Neuronal stem cell (in vitro differentiated cells): Measurements from ENCODE around the gene FGGY.

Source experiments
- DNase-seq: peaks from one replicate; pipeline ENCODE4 v3.0.0-alpha.2; 2013; ENCODE audit warnings: low spot score
- H2AFZ ChIP-seq: one replicate; pipeline ENCODE4 v1.6.1; 2013; ENCODE audit warnings: mild to moderate bottlenecking, low read length, inconsistent platforms
- H2AK5ac ChIP-seq: 2 replicates; pipeline ENCODE4 v1.6.1; 2013; ENCODE audit warnings: low read depth, mild to moderate bottlenecking, inconsistent platforms, low read length, moderate library complexity, mixed read lengths
- H2BK120ac ChIP-seq: 2 replicates; pipeline ENCODE4 v1.6.1; 2013; ENCODE audit warnings: low read depth, mild to moderate bottlenecking, inconsistent platforms, low read length, moderate library complexity, mixed read lengths
- H2BK12ac ChIP-seq: one replicate; pipeline ENCODE4 v1.6.1; 2013; ENCODE audit warnings: low read length, inconsistent platforms
- H2BK15ac ChIP-seq: 2 replicates; pipeline ENCODE4 v1.6.1; 2013; ENCODE audit warnings: mild to moderate bottlenecking, low read length, inconsistent platforms, mixed read lengths
- H2BK5ac ChIP-seq: one replicate; pipeline ENCODE4 v1.6.1; 2013; ENCODE audit warnings: inconsistent platforms, mild to moderate bottlenecking, low read length, moderate library complexity
- H3K14ac ChIP-seq: one replicate; pipeline ENCODE4 v1.6.1; 2013; ENCODE audit warnings: low read length, inconsistent platforms
- H3K18ac ChIP-seq: 2 replicates; pipeline ENCODE4 v1.6.1; 2013; ENCODE audit warnings: low read length, inconsistent platforms
- H3K23ac ChIP-seq: 2 replicates; pipeline ENCODE4 v1.6.1; 2013; ENCODE audit warnings: low read depth, mild to moderate bottlenecking, mixed read lengths, low read length, inconsistent platforms; ENCODE audit not compliant: poor library complexity
- H3K27ac ChIP-seq: replicated peaks from 3 replicates; pipeline ENCODE4 v1.5.1; 2013; ENCODE audit warnings: low read length, inconsistent platforms
- H3K27me3 ChIP-seq, 3 experiments: 2 replicates each; pipeline ENCODE4 v1.6.1; 2013; ENCODE audit warnings: low read length in 3 of 3, mild to moderate bottlenecking in 2 of 3, inconsistent platforms in 1 of 3, low read depth in 1 of 3, mixed read lengths in 1 of 3, moderate library complexity in 1 of 3; ENCODE audit not compliant: control insufficient read depth in 3 of 3, insufficient read depth in 3 of 3
- H3K36me3 ChIP-seq, 2 donors: replicated peaks in 1 of 2; 2 replicates each; pipeline ENCODE4 v1.6.1; 2013; ENCODE audit warnings: low read length in 2 of 2; ENCODE audit not compliant: control insufficient read depth in 2 of 2, insufficient read depth in 2 of 2
- H3K4ac ChIP-seq: 2 replicates; pipeline ENCODE4 v1.6.1; 2013; ENCODE audit warnings: inconsistent platforms, mild to moderate bottlenecking, low read length, moderate library complexity
- H3K4me1 ChIP-seq, 2 donors: 1 replicate in 1 of 2; 2 replicates in 1 of 2; pipeline ENCODE4 v1.6.1; 2013; ENCODE audit warnings: low read length in 2 of 2, low read depth in 1 of 2; ENCODE audit not compliant: control insufficient read depth in 2 of 2, insufficient read depth in 1 of 2
- H3K4me2 ChIP-seq: one replicate; pipeline ENCODE4 v1.6.1; 2013; ENCODE audit warnings: mild to moderate bottlenecking, low read length, inconsistent platforms; ENCODE audit not compliant: insufficient read depth, poor library complexity, severe bottlenecking
- H3K4me3 ChIP-seq, 2 donors: 2 replicates each; pipeline ENCODE4 v1.5.1; 2013; ENCODE audit warnings: low read length in 2 of 2, mild to moderate bottlenecking in 2 of 2, inconsistent platforms in 1 of 2, moderate library complexity in 1 of 2
- H3K79me1 ChIP-seq: one replicate; pipeline ENCODE4 v1.6.1; 2013; ENCODE audit warnings: low read depth, mild to moderate bottlenecking, inconsistent platforms, low read length, moderate library complexity
- H3K9ac ChIP-seq: one replicate; pipeline ENCODE4 v1.6.1; 2013; ENCODE audit warnings: mild to moderate bottlenecking, low read depth, low read length, inconsistent platforms; ENCODE audit not compliant: poor library complexity
- H3K9me3 ChIP-seq, 2 donors: replicated peaks in 1 of 2; 2 replicates each; pipeline versions ENCODE3 to v1.6.1; 2013; ENCODE audit warnings: low read length in 2 of 2, mild to moderate bottlenecking in 2 of 2, inconsistent platforms in 1 of 2, low read depth in 1 of 2, mixed read lengths in 1 of 2, moderate library complexity in 1 of 2; ENCODE audit not compliant: control insufficient read depth in 2 of 2, insufficient read depth in 1 of 2
- H4K8ac ChIP-seq: one replicate; pipeline ENCODE4 v1.6.1; 2013; ENCODE audit warnings: low read depth, mild to moderate bottlenecking, inconsistent platforms, low read length, moderate library complexity
- H4K91ac ChIP-seq: one replicate; pipeline ENCODE4 v1.6.1; 2013; ENCODE audit warnings: low read length, low read depth, mild to moderate bottlenecking, inconsistent platforms; ENCODE audit not compliant: poor library complexity
- WGBS, 2 donors: extraction: QIAGEN DNeasy Blood & Tissue Kit; methylation state at CpG; one replicate each; pipeline ENCODE4 v1.1.7; 2013; ENCODE audit warnings: missing lambda C conversion rate in 2 of 2, mixed read lengths in 1 of 2; ENCODE audit not compliant: insufficient read length in 2 of 2, insufficient replicate concordance in 1 of 2; ENCODE audit errors: extremely low coverage in 2 of 2; 5-methylcytosine and 5-hydroxymethylcytosine counted together

The FGGY gene

DNA sequence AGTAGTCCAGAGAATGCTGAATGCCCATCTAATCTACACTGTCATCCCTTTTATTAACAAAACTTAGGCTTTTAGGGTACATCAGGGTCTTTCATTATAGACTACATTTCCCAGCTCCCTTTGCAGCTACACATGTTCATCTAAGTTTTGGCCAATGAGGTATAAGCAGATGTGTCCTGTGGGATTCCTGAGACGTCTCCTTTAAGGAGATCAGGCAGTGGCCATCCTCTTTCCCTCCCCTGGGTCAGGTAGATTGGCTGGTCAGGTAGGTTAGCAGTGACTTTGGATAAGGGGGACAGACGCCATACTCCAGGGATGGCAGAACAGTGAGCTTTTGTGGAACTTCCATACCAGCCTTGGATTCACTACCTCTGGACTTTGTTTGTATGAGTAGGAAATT lies 188.3 kb downstream of the FGGY start:
- Histone ChIP-seq H2AFZ (no peak overlapping the region), H2AK5ac (no peak overlapping the region)

DNA sequence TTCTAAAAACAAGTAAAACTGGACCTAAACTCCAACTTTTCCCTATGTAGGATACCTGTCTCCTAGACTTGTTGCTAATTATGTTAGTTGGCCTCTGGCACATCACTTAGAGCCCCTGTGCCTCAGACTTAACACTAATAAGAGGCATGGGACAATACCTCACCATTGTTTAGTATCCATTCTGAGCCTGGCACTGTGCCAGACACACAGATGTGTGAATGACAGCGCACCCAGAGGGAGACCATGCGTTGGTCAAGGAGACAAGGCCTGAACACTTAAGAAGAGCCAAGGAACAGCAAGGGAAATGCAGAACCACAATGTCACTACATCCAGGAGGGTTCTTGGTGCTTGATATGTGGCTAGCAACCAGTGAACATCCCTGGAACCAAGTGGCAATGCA lies 189.1 kb downstream of the FGGY start:
- H3K9ac ChIP-seq: no peak overlapping the region
- no peak overlapping the region for H3K27ac ChIP-seq
- H3K4me1 ChIP-seq: no peaks in the 10 kb centered on the region
- no peak overlapping the region for H3K4me2 ChIP-seq
- H4K8ac ChIP-seq: no peak overlapping the region
- no peak overlapping the region for H3K4me3 ChIP-seq
- H2BK12ac ChIP-seq: no peak overlapping the region
- H3K18ac ChIP-seq: no peak overlapping the region
- H2AK5ac ChIP-seq: no peak overlapping the region
- no peak overlapping the region for H4K91ac ChIP-seq
- no CpG with 5 or more reads among the region's 2 CpGs for WGBS, 2 donors
- H2BK5ac ChIP-seq: no peak overlapping the region
- no peak overlapping the region for H2BK15ac ChIP-seq
- H3K79me1 ChIP-seq: no peaks in the 10 kb centered on the region
- no peaks in the 10 kb centered on the region for H3K36me3 ChIP-seq
- no peak overlapping the region for H2BK120ac ChIP-seq
- no peak overlapping the region for H2AFZ ChIP-seq
- H3K23ac ChIP-seq: no peak overlapping the region
- no peak overlapping the region for H3K4ac ChIP-seq
- H3K27me3 ChIP-seq: no peaks in the 10 kb centered on the region
- H3K9me3 ChIP-seq: no peaks in the 10 kb centered on the region
- DNase-seq: no peak
- H3K14ac ChIP-seq: no peak overlapping the region

More for the DNA sequence above, 188.3 kb downstream of the FGGY start:
- Histone ChIP-seq H2BK5ac (no peak overlapping the region), H3K27ac (no peak overlapping the region), H2BK15ac (no peak overlapping the region), H3K4me3 (no peak overlapping the region), H3K36me3 (no peaks in the 10 kb centered on the region), H3K27me3 (no peaks in the 10 kb centered on the region), H4K91ac (no peak overlapping the region), H3K18ac (no peak overlapping the region), H3K4me2 (no peak overlapping the region), H2BK120ac (no peak overlapping the region), H3K4ac (no peak overlapping the region), H3K9ac (no peak overlapping the region), H3K14ac (no peak overlapping the region), H3K9me3 (no peaks in the 10 kb centered on the region), H3K23ac (no peak overlapping the region), H4K8ac (no peak overlapping the region), H3K79me1 (no peaks in the 10 kb centered on the region), H2BK12ac (no peak overlapping the region), H3K4me1 (no peaks in the 10 kb centered on the region)
- no peak for DNase-seq
- no CpG with 5 or more reads among the region's 2 CpGs for whole genome bisulfite sequencing, 2 donors

DNA sequence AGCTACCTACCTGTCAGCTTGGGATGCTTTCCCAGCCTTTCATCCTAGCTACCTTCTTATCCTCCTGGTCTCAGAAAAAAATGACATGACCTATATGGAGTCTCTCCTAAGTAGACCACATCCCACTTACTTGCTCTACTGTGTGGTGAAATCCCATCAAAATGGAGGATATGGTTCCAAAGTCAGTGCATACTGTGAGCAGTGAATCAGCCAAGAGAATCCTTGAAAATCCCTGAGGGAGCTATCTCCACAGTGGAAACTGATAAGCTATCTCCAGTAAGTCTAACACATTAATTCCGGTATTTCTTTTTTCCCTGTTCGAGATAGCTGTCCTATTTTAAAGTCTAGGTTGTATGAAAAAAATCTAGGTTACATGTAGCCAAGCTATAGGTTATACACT lies 189.7 kb downstream of the FGGY start:
- Histone ChIP-seq H2BK5ac (no peak overlapping the region), H3K4me1 (no peaks in the 10 kb centered on the region), H3K9ac (no peak overlapping the region), H3K4me3 (no peak overlapping the region), H3K36me3 (no peaks in the 10 kb centered on the region), H4K91ac (no peak overlapping the region), H3K18ac (no peak overlapping the region), H2AFZ (no peak overlapping the region), H3K27ac (no peak overlapping the region), H3K9me3 (no peaks in the 10 kb centered on the region), H3K27me3 (no peaks in the 10 kb centered on the region), H2BK120ac (no peak overlapping the region), H3K4ac (no peak overlapping the region), H3K79me1 (no peaks in the 10 kb centered on the region), H3K23ac (no peak overlapping the region), H2AK5ac (no peak overlapping the region), H2BK15ac (no peak overlapping the region), H3K4me2 (no peak overlapping the region), H2BK12ac (no peak overlapping the region), H3K14ac (no peak overlapping the region), H4K8ac (no peak overlapping the region)
- no CpG with 5 or more reads among the region's 2 CpGs for WGBS, 2 donors
- no peak for DNase-seq

DNA sequence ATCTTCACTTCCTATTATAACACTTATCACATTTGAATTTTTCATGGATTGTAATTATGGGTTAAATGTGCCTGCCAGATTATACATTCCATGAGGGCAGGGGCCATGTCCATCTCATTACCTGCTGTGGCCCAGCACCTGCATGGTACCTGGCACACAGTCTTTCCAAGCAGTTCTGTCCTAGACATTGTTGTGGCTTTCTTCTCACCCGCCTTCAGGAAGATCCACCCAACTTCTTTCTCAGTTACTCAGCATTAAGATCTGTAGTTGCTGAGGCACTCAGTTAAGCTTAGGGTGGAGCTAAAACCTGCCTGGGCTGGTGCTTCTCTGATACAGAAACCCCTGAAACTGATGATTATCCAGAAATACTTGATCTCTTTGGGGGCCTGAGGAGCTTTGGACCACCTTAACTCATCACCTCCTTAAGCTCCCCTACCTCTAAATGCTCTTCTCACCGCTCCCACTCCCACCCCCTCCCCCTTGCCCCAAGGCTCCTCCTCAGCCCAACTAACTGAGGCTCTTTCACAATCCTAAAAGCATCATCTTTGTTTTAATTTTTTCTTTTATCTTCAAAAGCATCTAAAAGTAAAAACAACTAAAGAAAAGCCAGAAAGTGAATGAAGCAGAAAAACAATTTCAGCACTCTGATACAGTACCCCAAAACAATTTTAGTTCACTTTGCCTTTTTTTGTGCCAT lies 190.6 kb downstream of the FGGY start:
- Histone ChIP-seq H3K27ac (no peak overlapping the region), H2AFZ (no peak overlapping the region)
- no CpG with 5 or more reads among the region's 2 CpGs for WGBS, 2 donors

More for the DNA sequence above, 190.6 kb downstream of the FGGY start:
- H3K4me2 ChIP-seq: no peak overlapping the region
- H3K79me1 ChIP-seq: no peaks in the 10 kb centered on the region
- H3K14ac ChIP-seq: no peak overlapping the region
- H3K27me3 ChIP-seq: no peaks in the 10 kb centered on the region
- no peaks in the 10 kb centered on the region for H3K4me1 ChIP-seq
- H2BK120ac ChIP-seq: no peak overlapping the region
- H3K9ac ChIP-seq: no peak overlapping the region
- H4K91ac ChIP-seq: no peak overlapping the region
- H3K23ac ChIP-seq: no peak overlapping the region
- H2BK12ac ChIP-seq: no peak overlapping the region
- DNase-seq: no peak
- no peak overlapping the region for H3K4ac ChIP-seq
- no peaks in the 10 kb centered on the region for H3K36me3 ChIP-seq
- H4K8ac ChIP-seq: no peak overlapping the region
- H3K18ac ChIP-seq: no peak overlapping the region
- H3K9me3 ChIP-seq: peaks cover 0 to 5% of the 10 kb centered on the region in 2 donors
- H2BK5ac ChIP-seq: no peak overlapping the region
- H3K4me3 ChIP-seq: no peak overlapping the region
- H2AK5ac ChIP-seq: no peak overlapping the region
- no peak overlapping the region for H2BK15ac ChIP-seq
